HEK293 (cell line): ENCODE results near the gene TEX14.
"Not testable (repeated sequence)": the region's sequence is repeated elsewhere in the genome, so short reads cannot be mapped to it uniquely, and the experiment has no call there.

Experiments used
- CTCF ChIA-PET: fragments of 350-600 bp; formaldehyde crosslinking; extraction: SDS; loops from one replicate; lab custom pipeline; 2021; ENCODE audit warnings: antibody characterized with exemption; lab: Yijun Ruan, JAX
- POLR2A ChIA-PET: fragments of 300-600 bp; formaldehyde crosslinking; extraction: SDS; loops from one replicate; lab custom pipeline; 2020; ENCODE audit warnings: antibody characterized with exemption, inconsistent platforms; lab: Yijun Ruan, JAX
- H3K27ac ChIP-seq: fragments of 200-500 bp; sonication (Bioruptor generic); 2 replicates; pipeline ENCODE4 v1.5.1; 2014; ENCODE audit warnings: low read depth, low read length, control low read depth, inconsistent platforms; ENCODE audit errors: extremely low read depth
- H3K36me3 ChIP-seq, 2 experiments: fragments of 200-500 bp in 1 of 2; sonication (Bioruptor generic) in 1 of 2; 1 replicate in 1 of 2; 2 replicates in 1 of 2; pipeline ENCODE4 v1.5.1; 2014 to 2017; ENCODE audit warnings: inconsistent platforms in 2 of 2, low read length in 2 of 2; ENCODE audit not compliant: control insufficient read depth in 2 of 2, insufficient read depth in 1 of 2
- H3K4me1 ChIP-seq: fragments of 200-500 bp; sonication (Bioruptor generic); 2 replicates; pipeline ENCODE4 v1.5.1; 2014; ENCODE audit warnings: mild to moderate bottlenecking, low read length, inconsistent platforms; ENCODE audit not compliant: control insufficient read depth, insufficient read depth
- H3K4me3 ChIP-seq: 2 replicates; pipeline ENCODE4 v1.5.1; 2011; ENCODE audit warnings: low read depth, mild to moderate bottlenecking, control low read depth, low read length, moderate library complexity
- H3K9me3 ChIP-seq: fragments of 200-500 bp; sonication (Bioruptor generic); 2 replicates; pipeline ENCODE4 v1.5.1; 2014; ENCODE audit warnings: low read depth, low read length, inconsistent platforms; ENCODE audit not compliant: control insufficient read depth, insufficient read depth
- BCL11A ChIP-seq: fragments of 450-650 bp; formaldehyde crosslinking; IDR thresholded peaks from 2 replicates; pipeline ENCODE4 v1.5.1; 2016; ENCODE audit warnings: low read depth, missing biosample characterization, missing genetic modification characterization
- EGR2 ChIP-seq: fragments of 450-650 bp; formaldehyde crosslinking; IDR thresholded peaks from 2 replicates; pipeline ENCODE4 v1.5.1; 2016; ENCODE audit warnings: low read depth, missing biosample characterization, missing genetic modification characterization
- HIC1 ChIP-seq: fragments of 450-650 bp; formaldehyde crosslinking; IDR thresholded peaks from 2 replicates; pipeline ENCODE4 v1.5.1; 2016; ENCODE audit warnings: missing biosample characterization, missing genetic modification characterization
- KLF10 ChIP-seq: fragments of 450-650 bp; IDR thresholded peaks from 2 replicates; pipeline ENCODE4 v1.5.1; 2018; ENCODE audit warnings: missing biosample characterization, mild to moderate bottlenecking, missing genetic modification characterization
- KLF17 ChIP-seq: fragments of 450-650 bp; formaldehyde crosslinking; IDR thresholded peaks from 2 replicates; pipeline ENCODE4 v1.5.1; 2016; ENCODE audit warnings: missing biosample characterization, missing genetic modification characterization
- OSR2 ChIP-seq: fragments of 450-650 bp; formaldehyde crosslinking; IDR thresholded peaks from 2 replicates; pipeline ENCODE4 v1.5.1; 2016; ENCODE audit warnings: missing biosample characterization, missing genetic modification characterization
- TSHZ1 ChIP-seq: fragments of 450-650 bp; formaldehyde crosslinking; IDR thresholded peaks from 2 replicates; pipeline ENCODE4 v1.5.1; 2016; ENCODE audit warnings: missing biosample characterization, missing genetic modification characterization, borderline replicate concordance
- YY2 ChIP-seq: fragments of 450-650 bp; formaldehyde crosslinking; IDR thresholded peaks from 2 replicates; pipeline ENCODE4 v1.5.1; 2016; ENCODE audit warnings: missing biosample characterization, missing genetic modification characterization
- ZBTB17 ChIP-seq: fragments of 450-650 bp; formaldehyde crosslinking; IDR thresholded peaks from 2 replicates; pipeline ENCODE4 v1.5.1; 2016; ENCODE audit warnings: missing biosample characterization, missing genetic modification characterization
- ZFHX2 ChIP-seq: fragments of 450-650 bp; formaldehyde crosslinking; conservative IDR thresholded peaks from 2 replicates; pipeline ENCODE4 v1.5.1; 2016; ENCODE audit warnings: missing biosample characterization, missing genetic modification characterization
- ZFP3 ChIP-seq: fragments of 450-650 bp; formaldehyde crosslinking; IDR thresholded peaks from 2 replicates; pipeline ENCODE4 v1.5.1; 2016; ENCODE audit warnings: low read depth, missing biosample characterization, missing genetic modification characterization
- ZFP37 ChIP-seq: fragments of 450-650 bp; formaldehyde crosslinking; IDR thresholded peaks from 2 replicates; pipeline ENCODE4 v1.5.1; 2016; ENCODE audit warnings: missing biosample characterization, missing genetic modification characterization
- ZNF121 ChIP-seq: fragments of 450-650 bp; formaldehyde crosslinking; IDR thresholded peaks from 2 replicates; pipeline ENCODE4 v1.5.1; 2016; ENCODE audit warnings: missing biosample characterization, missing genetic modification characterization
- ZNF132 ChIP-seq: fragments of 450-650 bp; formaldehyde crosslinking; IDR thresholded peaks from 2 replicates; pipeline ENCODE4 v1.5.1; 2017; ENCODE audit warnings: missing biosample characterization, missing genetic modification characterization, borderline replicate concordance
- ZNF175 ChIP-seq: fragments of 450-650 bp; formaldehyde crosslinking; IDR thresholded peaks from 2 replicates; pipeline ENCODE4 v1.5.1; 2016; ENCODE audit warnings: missing biosample characterization, missing genetic modification characterization
- ZNF274 ChIP-seq, 2 experiments: fragments of 200-500 bp in 1 of 2; fragments of 450-650 bp in 1 of 2; sonication (Bioruptor generic) in 1 of 2; formaldehyde crosslinking in 1 of 2; IDR thresholded peaks; 2 replicates each; pipeline versions ENCODE4 v1.5.1 to v1.6.1; 2014 to 2016; ENCODE audit warnings: borderline replicate concordance in 1 of 2, inconsistent platforms in 1 of 2, low read length in 1 of 2, missing biosample characterization in 1 of 2, missing genetic modification characterization in 1 of 2
- ZNF302 ChIP-seq: fragments of 450-650 bp; formaldehyde crosslinking; IDR thresholded peaks from 2 replicates; pipeline ENCODE4 v1.5.1; 2016; ENCODE audit warnings: missing biosample characterization, missing genetic modification characterization, low read depth
- ZNF354C ChIP-seq: fragments of 450-650 bp; formaldehyde crosslinking; IDR thresholded peaks from 2 replicates; pipeline ENCODE4 v1.5.1; 2016; ENCODE audit warnings: missing biosample characterization, missing genetic modification characterization, low read depth, borderline replicate concordance
- ZNF433 ChIP-seq: fragments of 450-650 bp; formaldehyde crosslinking; IDR thresholded peaks from 2 replicates; pipeline ENCODE4 v1.5.1; 2016; ENCODE audit warnings: missing biosample characterization, missing genetic modification characterization, low read depth
- ZNF555 ChIP-seq: fragments of 450-650 bp; formaldehyde crosslinking; conservative IDR thresholded peaks from 2 replicates; pipeline ENCODE4 v1.5.1; 2017; ENCODE audit warnings: missing biosample characterization, mild to moderate bottlenecking, missing genetic modification characterization, inconsistent platforms
- ZNF580 ChIP-seq: fragments of 450-650 bp; formaldehyde crosslinking; IDR thresholded peaks from 2 replicates; pipeline ENCODE4 v1.5.1; 2016; ENCODE audit warnings: missing biosample characterization, missing genetic modification characterization
- ZNF623 ChIP-seq: fragments of 450-650 bp; formaldehyde crosslinking; IDR thresholded peaks from 2 replicates; pipeline ENCODE4 v1.5.1; 2016; ENCODE audit warnings: missing biosample characterization, missing genetic modification characterization
- ZNF747 ChIP-seq: fragments of 450-650 bp; formaldehyde crosslinking; IDR thresholded peaks from 2 replicates; pipeline ENCODE4 v1.5.1; 2016; ENCODE audit warnings: missing biosample characterization, missing genetic modification characterization
- ZNF777 ChIP-seq: fragments of 450-650 bp; formaldehyde crosslinking; IDR thresholded peaks from 2 replicates; pipeline ENCODE4 v1.5.1; 2017; ENCODE audit warnings: missing biosample characterization, missing genetic modification characterization, borderline replicate concordance
- ZNF785 ChIP-seq: fragments of 450-650 bp; formaldehyde crosslinking; IDR thresholded peaks from 2 replicates; pipeline ENCODE4 v1.5.1; 2016; ENCODE audit warnings: missing biosample characterization, missing genetic modification characterization
- ZSCAN16 ChIP-seq: fragments of 450-650 bp; formaldehyde crosslinking; IDR thresholded peaks from 2 replicates; pipeline ENCODE4 v1.5.1; 2016; ENCODE audit warnings: missing biosample characterization, missing genetic modification characterization

The TEX14 gene

GRCh38 chr17:58659714-58660084 is 32.1 kb downstream of the TEX14 start:
- peak overlapping the region; percentile 97 for H3K27ac ChIP-seq

GRCh38 chr17:58658804-58659713 is 32.8 kb downstream of the TEX14 start:
- H3K4me1 ChIP-seq, result no peaks in the 10 kb centered on the region
- H3K27ac ChIP-seq, result peak overlapping the region; percentile 97
- peak overlapping the region; percentile 25 for H3K4me3 ChIP-seq
- H3K9me3 ChIP-seq, result no peaks in the 10 kb centered on the region
- CTCF ChIA-PET, result interaction anchor here (0.7 to 1.1 kb wide), 3 partner anchors 57 to 1009 kb away, joined by 3 to 5 read pairs (median 4); no protein-coding TSS in a partner anchor
- no peaks in the 10 kb centered on the region for H3K36me3 ChIP-seq
- POLR2A ChIA-PET, result interaction anchor here (0.6 to 5.0 kb wide), 24 partner anchors 8 to 1159 kb away, joined by 3 to 87 read pairs (median 4); partner anchors contain the start of genes PRR11, RAD51C and TEX14
- TF ChIP-seq HIC1 (tag by site-specific recombination) (no peak), ZNF121 (tag by site-specific recombination) (peak; percentile 64; the same call in 1 of the 2 replicates), ZNF623 (tag by site-specific recombination) (peak; percentile 40; the same call in 1 of the 2 replicates), ZNF175 (tag by site-specific recombination) (no peak), ZNF433 (tag by site-specific recombination) (no peak), TSHZ1 (tag by site-specific recombination) (peak; percentile 20; the same call in 1 of the 2 replicates), ZFP3 (tag by site-specific recombination) (no peak), BCL11A (tag by site-specific recombination) (peak; percentile 79; the same call in 1 of the 2 replicates), ZFP37 (tag by site-specific recombination) (peak; percentile 85), ZNF274 (IDR thresholded peaks at IDR 0.05; ENCODE audit: low read length) (no peak), ZNF274 (tag by site-specific recombination; IDR thresholded peaks at IDR 0.05; ENCODE audit: borderline replicate concordance) (no peak), ZNF785 (no peak), ZNF747 (tag by site-specific recombination) (no peak), KLF10 (peak; percentile 85), ZNF132 (no peak), ZNF777 (tag by site-specific recombination) (no peak), KLF17 (peak; percentile 63), OSR2 (peak; percentile 66), YY2 (tag by site-specific recombination) (no peak), ZSCAN16 (tag by site-specific recombination) (no peak; the same call in 1 of the 2 replicates), ZNF302 (tag by site-specific recombination) (peak; percentile 58; the same call in 1 of the 2 replicates), ZNF555 (tag by site-specific recombination) (no peak), ZFHX2 (tag by site-specific recombination) (0 out of 2 replicates have a peak, but pooled peaks have one; percentile 5), ZNF354C (tag by site-specific recombination) (no peak)

More at GRCh38 chr17:58659714-58660084, 32.1 kb downstream of the TEX14 start:
- H3K9me3 ChIP-seq, H3K36me3 ChIP-seq, H3K4me1 ChIP-seq: not testable (repeated sequence)
- CTCF ChIA-PET, result interaction anchor here (0.6 to 1.0 kb wide), 8 partner anchors 21 to 1008 kb away, joined by 3 to 7 read pairs (median 4); no protein-coding TSS in a partner anchor
- POLR2A ChIA-PET, result interaction anchor here (0.8 to 5.0 kb wide), 8 partner anchors 8 to 141 kb away, joined by 3 to 87 read pairs (median 10); partner anchors contain the start of genes RAD51C and TEX14
- TF ChIP-seq ZBTB17 (tag by site-specific recombination), result peak; percentile 9; the same call in 1 of the 2 replicates
- TF ChIP-seq ZNF580 (tag by site-specific recombination), result 0 out of 2 replicates have a peak, but pooled peaks have one; percentile 6
- TF ChIP-seq ZFHX2 (tag by site-specific recombination), result 0 out of 2 replicates have a peak, but pooled peaks have one; percentile 43
- TF ChIP-seq EGR2, result 0 out of 2 replicates have a peak, but pooled peaks have one; percentile 25
- peak overlapping the region; percentile 25 for H3K4me3 ChIP-seq
